Gastroesophageal sphincter (tissue), 4 donors: Measurements from ENCODE around the gene INSIG1. TPM values are rescaled to one million over a fixed set of nuclear protein-coding genes. Genes with fewer than 3 reads are reported as not detected.

Source experiments
- ATAC-seq: fragments of 150-250 bp; one replicate; pipeline ENCODE4 v1.9.1; 2016; ENCODE audit warnings: mild to moderate bottlenecking, moderate library complexity
- H3K27ac ChIP-seq, 4 donors: fragments of 200-600 bp; sonication (generic) in 3 of 4; 1 replicate in 3 of 4; 2 replicates in 1 of 4; pipeline ENCODE4 v1.5.1; 2016 to 2019
- H3K27me3 ChIP-seq: fragments of 200-600 bp; sonication (generic); one replicate; pipeline ENCODE4 v1.5.1; 2019
- H3K36me3 ChIP-seq, 2 donors: fragments of 200-600 bp; sonication (generic); one replicate each; pipeline ENCODE4 v1.5.1; 2019; ENCODE audit warnings: control low read depth in 1 of 2
- H3K4me1 ChIP-seq, 3 donors: fragments of 200-600 bp; sonication (generic); 1 replicate in 2 of 3; 2 replicates in 1 of 3; pipeline ENCODE4 v1.5.1; 2016 to 2019; ENCODE audit warnings: control low read depth in 2 of 3
- H3K4me3 ChIP-seq, 2 donors: fragments of 200-600 bp; sonication (generic); one replicate each; pipeline ENCODE4 v1.5.1; 2019; ENCODE audit warnings: mild to moderate bottlenecking in 1 of 2, moderate library complexity in 1 of 2
- H3K9me3 ChIP-seq, 3 donors: fragments of 200-600 bp; sonication (generic); one replicate each; pipeline ENCODE4 v1.5.1; 2017 to 2019; ENCODE audit warnings: control low read depth in 2 of 3
- CTCF ChIP-seq, 4 experiments: fragments of 200-600 bp in 2 of 4; fragments of 450-650 bp in 2 of 4; sonication (generic) in 1 of 4; IDR thresholded peaks; one replicate each; pipeline ENCODE4 v1.5.1; 2017 to 2019; ENCODE audit warnings: antibody characterized with exemption in 4 of 4, mild to moderate bottlenecking in 2 of 4, moderate library complexity in 2 of 4
- EP300 ChIP-seq: sonication (generic); formaldehyde crosslinking; IDR thresholded peaks from one replicate; pipeline ENCODE4 v1.6.1; 2017; ENCODE audit warnings: antibody characterized with exemption, mild to moderate bottlenecking
- POLR2A ChIP-seq, 2 donors: fragments of 450-650 bp; IDR thresholded peaks; one replicate each; pipeline ENCODE4 v1.6.1; 2017; ENCODE audit warnings: antibody characterized with exemption in 2 of 2, mild to moderate bottlenecking in 2 of 2, moderate library complexity in 1 of 2
- POLR2AphosphoS5 ChIP-seq: sonication (generic); formaldehyde crosslinking; IDR thresholded peaks from one replicate; pipeline ENCODE4 v1.6.1; 2017; ENCODE audit warnings: antibody characterized with exemption
- WGBS, 2 donors: methylation state at CpG; one replicate each; pipeline ENCODE4 v1.1.5; 2018; ENCODE audit warnings: low coverage in 1 of 2; 5-methylcytosine and 5-hydroxymethylcytosine counted together
- total RNA-seq, 4 donors: library from RNA; depleted of rRNA; stranded (reverse); fragments of >200 nt; gene quantifications; one replicate each; pipeline ENCODE4 v1.1.0, GENCODE V29; 2016

The INSIG1 gene
- total RNA-seq, 4 donors from 2014 or later = 18.8 to 52.1 (median 30.7) TPM

- TF ChIP-seq EP300 (no peak), POLR2A (IDR thresholded peaks at IDR 0.05) (no peak), POLR2AphosphoS5 (no peak), CTCF (IDR thresholded peaks at IDR 0.05) (no peak)
- ATAC-seq = no peak
- H3K36me3 ChIP-seq = no peaks in the 10 kb centered on the region
- no peaks in the 10 kb centered on the region for H3K9me3 ChIP-seq
- H3K27me3 ChIP-seq = peaks cover 85% of the 10 kb centered on the region
- H3K27ac ChIP-seq = no peak overlapping the region
- 39 to 52% methylated on average over 10 of the region's 14 CpGs for WGBS, 2 donors
- no peaks in the 10 kb centered on the region for H3K4me1 ChIP-seq
- H3K4me3 ChIP-seq = no peak overlapping the region
These were observed 58.8 kb downstream of the INSIG1 start for GRCh38 chr7:155356323-155357105.

- no peak for TF ChIP-seq EP300
- TF ChIP-seq POLR2A (IDR thresholded peaks at IDR 0.05) = no peak
- no peak for TF ChIP-seq CTCF (IDR thresholded peaks at IDR 0.05)
- TF ChIP-seq POLR2AphosphoS5 = no peak
- H3K27me3 ChIP-seq = peaks cover 85% of the 10 kb centered on the region
- no peak overlapping the region for H3K27ac ChIP-seq
- H3K36me3 ChIP-seq = no peaks in the 10 kb centered on the region
- H3K4me3 ChIP-seq = no peak overlapping the region
- no peaks in the 10 kb centered on the region for H3K9me3 ChIP-seq
- ATAC-seq = no peak
- WGBS, 2 donors = 34 to 50% methylated on average over 2 to 4 of the region's 14 CpGs
- no peaks in the 10 kb centered on the region for H3K4me1 ChIP-seq
These were observed 59.9 kb downstream of the INSIG1 start for GRCh38 chr7:155357573-155358041.

GRCh38 chr7:155358066-155358947, 60.6 kb downstream of the INSIG1 start:
- no peaks in the 10 kb centered on the region for H3K4me1 ChIP-seq
- no peaks in the 10 kb centered on the region for H3K9me3 ChIP-seq
- ATAC-seq = no peak
- WGBS, 2 donors = 24 to 26% methylated on average over 6 to 8 of the region's 40 CpGs
- TF ChIP-seq CTCF (IDR thresholded peaks at IDR 0.05) (no peak), EP300 (no peak), POLR2A (IDR thresholded peaks at IDR 0.05) (no peak), POLR2AphosphoS5 (no peak)
- H3K27me3 ChIP-seq = peaks cover 85% of the 10 kb centered on the region
- no peak overlapping the region for H3K4me3 ChIP-seq
- no peaks in the 10 kb centered on the region for H3K36me3 ChIP-seq
- H3K27ac ChIP-seq = no peak overlapping the region

GRCh38 chr7:155358948-155359712, 61.5 kb downstream of the INSIG1 start:
- H3K4me1 ChIP-seq = no peaks in the 10 kb centered on the region
- no peaks in the 10 kb centered on the region for H3K9me3 ChIP-seq
- H3K27ac ChIP-seq = no peak overlapping the region
- 42 to 50% methylated on average over 1 to 8 of the region's 16 CpGs for WGBS, 2 donors
- no peak overlapping the region for H3K4me3 ChIP-seq
- H3K36me3 ChIP-seq = no peaks in the 10 kb centered on the region
- ATAC-seq = no peak
- peaks cover 91% of the 10 kb centered on the region for H3K27me3 ChIP-seq
- no peak for TF ChIP-seq CTCF (IDR thresholded peaks at IDR 0.05)
- no peak for TF ChIP-seq POLR2A (IDR thresholded peaks at IDR 0.05)
- TF ChIP-seq POLR2AphosphoS5 = no peak
- no peak for TF ChIP-seq EP300

Other genes starting within 250 kb of the INSIG1 start
- gene HTR5A, start 227.6 kb upstream of the INSIG1 start, total RNA-seq = not detected
- under 1 TPM in 2 of 4 donors, not detected in 2; 0.13 to 0.15 TPM for gene EN2, start 160.3 kb downstream of the INSIG1 start, total RNA-seq
- gene CNPY1, start 248.7 kb downstream of the INSIG1 start, total RNA-seq = not detected